Middle frontal gyrus (tissue), 1 donor: ENCODE measurements around the gene ACTC1.
"Not testable (repeated sequence)": the region's sequence is repeated elsewhere in the genome, so short reads cannot be mapped to it uniquely, and the experiment has no call there.

Source experiments
- DNase-seq: peaks from one replicate; pipeline ENCODE4 v3.0.0-alpha.2; 2015; ENCODE audit warnings: low spot score; ENCODE audit errors: extremely low spot score

ACTC1 gene

DNA sequence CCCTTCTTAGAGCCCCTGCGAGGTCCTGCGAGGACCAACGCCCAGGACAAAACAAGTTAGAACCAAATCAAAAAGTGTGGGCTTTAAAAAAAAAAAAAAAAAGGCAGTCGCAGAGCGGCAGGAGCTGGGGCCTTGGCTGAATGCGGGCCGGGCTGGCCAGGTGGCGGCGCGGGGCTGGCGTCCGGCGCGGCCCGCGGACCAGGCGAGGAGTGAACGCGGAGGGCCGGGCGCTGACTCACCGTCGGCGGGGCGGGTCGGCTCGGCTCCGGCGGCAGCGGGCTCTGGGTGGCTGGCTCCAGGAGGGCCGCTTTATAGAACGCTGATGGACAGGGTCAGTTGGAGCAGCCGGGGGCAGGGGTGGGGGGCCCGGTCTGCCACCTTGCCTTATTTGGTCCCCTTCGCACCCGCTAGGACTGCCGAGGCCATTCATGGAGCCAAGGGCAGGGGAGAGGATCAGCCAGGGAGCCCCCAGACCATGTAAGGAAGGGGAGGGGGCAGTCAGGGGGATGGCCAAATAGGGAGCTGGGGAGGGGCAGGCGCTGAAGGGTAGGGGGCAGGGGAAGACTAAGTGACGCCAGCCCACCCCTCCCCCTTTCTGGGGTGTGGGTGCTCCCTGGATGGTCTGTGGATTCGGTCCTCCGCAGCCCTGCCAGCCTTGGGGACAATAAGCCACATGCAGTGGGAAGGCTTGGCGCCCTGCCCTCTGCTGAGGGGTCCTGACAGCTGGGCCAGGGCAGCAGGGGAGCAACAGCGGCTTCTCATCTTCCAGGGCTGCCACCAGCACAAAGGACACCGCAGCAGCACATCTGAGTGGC is at the start of gene ACTC1:
TSS of gene ACTC1 (minus strand) at position 283 of the 815 bp plus-strand sequence. CDS start 741 bp downstream, outside the sequence.
- no peak for DNase-seq

DNA sequence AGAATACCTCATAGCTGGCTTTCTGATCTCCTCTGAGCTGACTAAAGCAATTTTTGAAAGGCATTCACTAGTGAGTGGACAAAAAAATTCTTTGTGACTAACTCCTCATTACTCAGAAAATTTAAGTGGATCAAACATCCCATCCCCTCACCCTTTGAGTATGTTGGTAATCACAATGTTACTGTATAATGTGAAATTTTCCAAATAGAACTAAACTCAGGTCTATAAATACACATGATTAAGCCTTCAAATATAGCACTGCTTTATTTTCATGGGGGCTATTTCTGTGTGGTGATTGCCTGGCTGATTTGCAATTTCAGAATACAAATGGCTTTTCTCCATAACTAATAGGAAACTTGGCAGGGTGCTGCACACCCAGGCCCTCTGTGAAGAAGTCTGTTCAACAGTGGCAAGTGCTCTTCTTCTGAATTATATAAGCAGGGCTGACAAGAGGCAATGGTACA is 45.9 kb upstream of the ACTC1 start:
- DNase-seq, result no peak

DNA sequence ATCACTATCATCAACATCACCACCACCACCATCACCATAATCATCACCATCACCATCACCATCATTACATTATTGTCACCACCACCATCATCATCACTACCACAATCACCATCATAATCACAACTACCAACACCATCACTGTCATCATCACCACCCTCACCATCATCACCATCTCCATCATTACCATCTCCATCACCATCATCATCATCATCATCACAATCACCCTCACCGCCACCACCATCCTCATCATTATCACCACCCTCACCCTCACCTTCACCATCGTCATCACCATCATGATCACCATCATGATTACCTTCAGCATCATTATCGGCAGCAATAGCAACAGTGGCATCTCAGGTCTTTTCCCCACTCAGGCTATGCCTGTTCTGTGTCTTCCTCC is 42.9 kb upstream of the ACTC1 start:
- no peak for DNase-seq

DNA sequence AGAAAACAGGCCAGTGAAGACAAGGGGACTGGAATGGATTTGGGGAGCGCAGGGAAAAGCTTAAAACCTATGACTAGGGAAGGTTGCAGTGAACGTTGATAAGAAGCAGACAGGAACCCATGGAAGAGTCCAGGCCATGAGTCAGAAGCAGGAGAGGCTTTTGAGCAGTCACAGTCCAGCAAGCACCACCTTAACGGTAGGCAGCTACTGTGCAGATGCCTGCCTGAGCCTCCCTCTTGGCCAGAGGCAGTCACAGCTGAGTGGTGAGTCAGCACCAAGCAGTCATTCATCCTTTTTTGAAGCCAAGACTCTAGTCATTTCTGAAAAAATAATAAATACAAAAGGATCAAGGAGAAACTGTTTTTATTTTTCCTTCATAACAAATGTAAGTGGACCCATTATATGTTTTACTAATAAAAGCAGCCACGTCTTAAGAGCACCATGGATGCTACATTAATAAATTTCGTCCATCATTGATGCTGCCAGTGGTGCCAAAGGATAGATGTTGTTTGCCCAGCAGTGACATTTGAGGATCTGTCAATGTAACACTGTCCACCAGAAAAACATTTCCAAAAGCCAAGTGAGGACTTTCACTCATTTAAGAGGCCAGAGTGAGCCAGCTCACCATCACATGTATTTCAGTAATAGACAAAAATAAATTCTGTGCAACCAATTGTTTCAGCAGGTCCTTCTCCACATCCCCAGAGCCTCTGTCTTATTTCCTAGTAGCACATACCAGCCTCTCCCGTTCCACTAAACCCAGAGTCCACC is 42.1 kb upstream of the ACTC1 start:
- no peak for DNase-seq

DNA sequence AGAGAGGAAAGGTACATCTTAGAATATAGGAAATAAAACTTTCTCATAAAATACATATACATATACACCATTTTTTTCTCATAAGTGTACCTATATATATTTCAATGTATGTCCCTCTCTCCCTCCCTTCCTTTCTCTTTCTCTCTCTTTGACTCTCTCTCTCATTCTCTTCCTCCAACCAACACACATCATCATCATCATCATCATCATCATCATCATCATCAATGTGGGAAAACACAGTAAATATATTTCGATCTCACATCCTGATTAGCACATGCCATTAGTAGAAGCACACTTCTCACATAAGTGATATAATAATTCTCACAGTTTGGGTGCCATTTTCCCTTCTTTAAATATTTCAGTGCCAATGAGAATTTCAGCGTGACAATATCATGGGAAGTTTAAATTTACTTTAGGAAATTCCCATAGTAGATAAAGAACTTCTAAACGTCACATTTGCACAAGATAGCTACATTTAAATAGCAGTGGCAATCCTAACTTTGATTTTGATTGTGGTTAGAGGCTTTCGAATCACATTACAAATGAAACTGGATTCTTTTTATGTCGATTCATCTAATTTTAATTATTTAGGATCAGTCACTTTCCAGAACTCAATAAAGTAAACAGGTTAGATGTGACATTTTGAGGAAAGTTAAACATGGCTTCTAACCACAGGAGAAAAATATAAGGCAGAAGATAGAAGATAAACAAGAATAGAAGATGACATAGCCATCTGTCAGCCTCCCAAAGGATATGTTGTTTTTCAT is 33.0 kb upstream of the ACTC1 start:
- DNase-seq, result no peak

DNA sequence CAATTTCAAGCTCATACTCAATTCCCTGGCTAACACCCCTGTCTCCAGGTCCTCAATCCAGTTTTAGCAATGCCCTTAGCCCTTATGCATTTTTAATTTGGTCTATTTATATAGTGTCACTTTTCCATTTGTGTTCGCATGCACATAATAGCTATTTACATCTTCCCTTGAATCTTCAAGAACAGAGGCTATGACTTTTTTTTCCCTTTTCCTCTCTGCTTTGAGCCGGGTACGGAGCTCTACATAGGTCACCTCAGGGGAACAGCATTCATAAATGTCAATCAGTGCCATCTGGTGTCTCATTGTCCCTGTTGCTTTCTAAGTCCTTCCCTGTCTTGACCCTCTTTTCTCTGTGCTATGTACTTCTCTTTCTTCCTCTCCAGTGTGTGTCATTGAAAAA is 26.5 kb upstream of the ACTC1 start:
- no peak for DNase-seq

DNA sequence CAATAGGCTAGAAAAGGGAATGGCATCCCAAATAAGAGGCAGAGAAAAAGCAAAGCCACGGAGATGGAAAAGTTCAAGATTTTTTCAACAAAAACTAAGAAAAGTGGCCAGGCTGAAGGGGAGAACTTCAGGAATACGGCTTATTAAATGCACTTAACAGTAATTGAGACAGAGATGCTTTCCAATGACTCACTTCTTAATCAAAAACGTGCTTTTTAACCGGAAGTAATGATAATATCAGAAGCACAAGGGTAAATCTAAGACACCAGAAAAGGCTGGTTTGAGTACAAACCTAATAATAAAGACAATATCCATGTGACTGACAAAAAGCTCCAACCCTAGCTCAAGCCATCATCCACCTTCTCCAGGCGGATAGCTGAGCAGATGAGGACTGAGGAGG is 24.8 kb upstream of the ACTC1 start:
- DNase-seq, result no peak

DNA sequence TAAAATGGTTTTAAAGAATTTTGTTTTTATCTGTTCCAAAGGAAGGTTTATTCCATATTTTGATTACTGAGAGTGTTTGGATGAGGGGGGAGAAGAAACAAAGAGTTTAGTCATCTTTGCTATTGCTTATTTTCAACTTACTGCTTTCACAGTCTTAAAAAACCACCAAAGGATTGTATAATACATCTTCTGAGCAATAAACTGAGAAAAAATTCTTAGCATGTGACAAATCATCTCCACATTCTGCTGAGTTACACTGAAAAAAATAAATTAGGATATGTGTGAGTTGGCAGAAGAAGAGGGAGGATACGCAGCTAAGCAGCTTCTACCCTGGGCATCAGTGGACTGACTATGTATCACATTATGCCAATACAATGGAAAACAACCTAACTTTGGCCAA is 23.2 kb upstream of the ACTC1 start:
- DNase-seq, result no peak

DNA sequence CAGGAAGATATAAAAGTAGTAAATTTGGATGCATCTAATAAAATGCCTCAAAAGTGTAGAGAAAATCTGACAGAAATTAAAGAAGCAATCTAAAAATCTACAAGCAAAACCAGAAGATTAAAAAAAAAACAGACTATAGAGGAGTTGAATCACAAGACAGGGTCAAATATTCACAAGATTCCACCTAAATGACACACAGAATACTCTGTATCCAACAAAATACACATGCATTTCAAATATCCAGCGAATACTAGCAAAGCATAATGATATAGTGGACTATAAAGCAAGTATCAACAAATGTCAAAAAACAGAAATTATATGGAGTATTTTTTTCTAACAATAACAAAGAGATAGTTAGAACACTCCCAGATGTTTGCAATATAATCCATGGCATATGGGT is 20.5 kb upstream of the ACTC1 start:
- no peak for DNase-seq

DNA sequence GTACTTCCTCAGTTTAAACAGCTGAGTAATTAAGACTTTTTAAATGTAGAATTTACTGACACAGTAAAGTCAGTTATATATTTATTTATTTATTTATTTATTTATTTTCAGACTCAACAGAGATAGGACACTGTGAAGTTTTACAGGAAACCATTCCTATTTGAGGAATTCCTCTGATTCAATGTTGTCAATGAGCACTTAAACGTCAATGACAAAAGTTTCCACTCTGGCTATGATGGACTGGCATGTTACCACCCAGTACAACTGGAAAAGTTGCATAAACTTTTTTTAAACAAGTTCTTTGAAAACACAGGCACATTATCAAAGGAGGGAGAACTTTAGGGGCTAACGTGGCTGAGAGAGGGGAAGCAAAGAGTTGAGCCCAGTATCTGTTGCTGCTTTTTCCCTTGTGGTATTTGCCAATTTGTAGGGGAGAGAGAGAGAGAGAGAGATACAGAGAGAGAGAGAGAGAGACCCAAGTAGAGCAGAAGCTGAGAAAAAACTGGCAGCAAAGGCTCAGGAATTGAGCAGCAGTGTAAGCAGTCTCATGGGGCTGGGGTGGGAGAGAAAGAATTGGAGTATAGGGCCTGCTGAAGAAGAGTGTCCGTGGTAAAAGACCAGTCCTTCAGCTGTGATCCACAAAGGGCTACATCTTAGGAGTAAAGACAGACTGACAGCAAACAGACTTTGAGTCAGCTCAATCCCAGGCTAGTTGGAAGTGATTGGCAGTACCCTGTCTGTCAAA is 18.3 kb upstream of the ACTC1 start:
- DNase-seq, result no peak

DNA sequence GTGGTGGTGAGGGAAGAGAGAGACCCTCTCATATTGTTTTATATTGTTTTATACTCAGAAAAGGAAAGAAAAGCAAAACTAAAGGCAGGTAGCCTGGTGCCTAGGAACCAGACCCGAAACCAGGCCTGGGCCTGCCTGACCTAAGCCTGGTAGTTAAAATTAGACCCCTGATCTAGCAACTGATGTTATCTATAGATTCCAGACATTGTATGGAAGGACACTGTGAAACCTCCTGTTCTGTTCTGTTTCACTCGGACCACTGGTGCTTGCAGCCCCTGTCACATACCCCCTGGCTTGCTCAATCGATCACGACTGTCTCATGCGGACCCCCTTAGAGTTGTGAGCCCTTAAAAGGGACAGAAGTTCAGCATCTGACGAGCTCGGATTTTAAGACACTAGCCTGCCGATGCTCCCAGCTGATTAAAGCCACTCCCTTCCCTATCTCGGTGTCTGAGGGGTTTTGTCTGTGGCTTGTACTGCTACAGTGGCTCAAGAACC is 17.6 kb upstream of the ACTC1 start:
- not testable (repeated sequence) for DNase-seq

DNA sequence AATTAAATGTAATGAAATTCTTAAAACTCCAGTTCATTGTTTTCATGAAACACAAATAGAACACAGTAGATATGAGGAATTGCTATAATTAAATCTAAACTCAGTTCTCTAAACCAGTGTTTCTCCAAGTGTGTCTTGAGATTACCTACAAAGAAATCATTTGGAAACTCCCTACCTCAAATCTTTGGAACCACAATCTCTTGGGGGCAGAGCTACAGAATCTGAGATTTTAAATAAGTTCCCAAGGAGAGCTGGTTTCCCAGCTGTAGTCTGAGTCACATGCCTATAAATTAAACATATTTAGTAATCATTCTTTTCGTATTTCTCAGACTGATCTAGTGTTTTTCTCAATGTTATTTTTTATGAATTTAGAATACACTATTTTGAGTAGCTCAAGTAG is 17.0 kb upstream of the ACTC1 start:
- no peak for DNase-seq

DNA sequence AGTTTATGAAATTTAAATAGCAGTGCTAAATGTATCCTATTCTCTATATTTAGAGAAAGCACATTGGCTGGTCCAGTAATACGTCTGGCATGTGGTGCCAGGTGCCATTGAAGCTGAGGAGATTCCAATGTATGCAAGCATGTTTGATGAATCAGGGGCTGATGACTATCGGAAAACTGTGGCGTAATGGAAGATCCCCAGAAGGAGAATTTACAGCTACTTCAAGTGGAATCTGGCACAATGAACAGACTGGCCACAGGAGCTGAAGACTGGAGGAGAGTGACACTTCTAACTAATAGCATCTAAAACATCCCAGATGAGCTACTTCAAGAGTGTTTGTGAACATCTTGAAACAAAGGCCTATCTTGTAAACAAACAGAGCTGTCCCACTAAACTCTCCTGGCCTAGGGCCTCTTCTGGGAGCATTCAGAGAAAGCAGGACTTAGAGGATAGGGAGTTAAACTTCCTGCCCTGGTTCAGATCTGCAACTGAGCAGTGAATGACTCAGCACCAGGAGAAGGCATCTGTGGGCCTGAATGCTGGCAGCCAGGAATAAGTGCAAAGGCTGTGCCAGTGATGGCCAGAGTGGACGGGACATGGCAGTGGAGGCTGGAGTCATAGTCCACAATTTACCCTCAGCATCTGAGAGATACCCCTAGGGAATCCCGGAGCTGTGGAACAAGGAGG is 15.2 kb upstream of the ACTC1 start:
- no peak for DNase-seq

DNA sequence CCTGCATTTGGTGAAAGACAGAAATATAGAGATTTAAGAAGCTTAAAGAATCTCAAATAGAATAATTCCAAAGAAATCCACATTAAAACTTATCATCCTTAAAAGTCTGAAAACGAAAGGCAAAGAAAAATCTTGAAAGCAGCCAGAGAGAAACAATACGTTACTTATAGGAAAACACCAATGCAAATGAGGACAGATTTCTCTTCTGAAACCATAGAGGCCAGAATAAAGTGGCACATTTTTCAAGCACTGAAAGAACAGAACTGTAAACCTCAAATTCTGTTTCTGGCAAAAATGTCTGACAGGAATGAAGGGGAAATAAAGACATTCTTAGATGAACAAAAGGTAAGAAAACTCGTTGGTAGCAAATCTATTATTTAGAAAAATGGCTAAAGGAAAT is 13.8 kb upstream of the ACTC1 start:
- no peak for DNase-seq

DNA sequence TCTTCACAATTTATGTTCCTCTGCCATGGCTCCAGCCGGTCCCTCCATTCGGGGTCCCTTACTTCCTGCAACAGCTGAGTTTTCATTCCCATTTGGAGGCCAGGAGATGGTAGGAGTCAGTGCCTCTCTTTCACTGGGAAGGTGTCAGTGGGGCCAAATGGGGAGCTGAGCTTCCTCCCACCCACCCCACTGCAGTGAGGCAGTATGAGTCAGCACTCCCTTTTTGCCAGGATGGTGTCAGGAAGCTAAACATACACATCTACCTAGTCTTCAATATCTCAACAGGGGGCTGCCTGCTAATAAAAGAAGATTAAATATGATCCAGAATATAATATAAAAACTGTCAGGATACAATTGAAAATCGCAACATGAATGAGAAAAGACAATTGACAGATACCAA is 12.7 kb upstream of the ACTC1 start:
- no peak for DNase-seq

DNA sequence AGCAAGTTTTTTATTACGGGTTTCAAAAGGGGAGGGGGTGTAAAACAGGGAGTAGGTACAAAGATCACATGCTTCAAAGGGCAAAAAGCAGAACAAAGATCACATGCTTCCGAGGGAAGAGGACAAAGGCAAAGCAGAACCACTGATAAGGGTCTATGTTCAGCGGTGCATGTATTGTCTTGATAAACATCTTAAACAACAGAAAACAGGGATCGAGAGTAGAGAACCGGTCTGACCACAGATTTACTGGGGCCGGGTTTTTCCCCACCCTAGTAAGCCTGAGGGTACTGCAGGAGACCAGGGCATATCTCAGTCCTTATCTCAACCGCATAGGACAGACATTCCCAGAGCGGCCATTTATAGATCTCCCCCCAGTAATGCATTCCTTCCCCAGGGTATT is 11.9 kb upstream of the ACTC1 start:
- DNase-seq, result not testable (repeated sequence)

DNA sequence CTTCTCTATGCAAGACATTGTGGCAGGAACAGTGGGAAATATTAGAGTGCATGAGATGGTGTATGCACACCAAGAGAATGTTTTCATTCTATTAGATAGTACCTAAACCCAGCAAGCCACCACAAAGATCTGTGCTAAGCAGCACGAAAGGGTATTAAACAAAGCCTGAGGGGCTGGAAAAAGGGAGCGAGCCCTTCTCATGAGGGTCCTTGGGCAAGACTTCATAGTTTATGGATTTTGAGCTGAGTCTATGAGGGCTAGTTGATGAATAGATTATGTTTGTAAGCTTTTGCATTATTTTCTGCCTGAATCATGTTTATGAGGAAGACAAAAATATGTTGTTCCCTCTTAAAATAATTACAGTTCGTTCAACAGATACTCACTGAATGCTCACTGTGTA is 9.4 kb upstream of the ACTC1 start:
- DNase-seq, result no peak

DNA sequence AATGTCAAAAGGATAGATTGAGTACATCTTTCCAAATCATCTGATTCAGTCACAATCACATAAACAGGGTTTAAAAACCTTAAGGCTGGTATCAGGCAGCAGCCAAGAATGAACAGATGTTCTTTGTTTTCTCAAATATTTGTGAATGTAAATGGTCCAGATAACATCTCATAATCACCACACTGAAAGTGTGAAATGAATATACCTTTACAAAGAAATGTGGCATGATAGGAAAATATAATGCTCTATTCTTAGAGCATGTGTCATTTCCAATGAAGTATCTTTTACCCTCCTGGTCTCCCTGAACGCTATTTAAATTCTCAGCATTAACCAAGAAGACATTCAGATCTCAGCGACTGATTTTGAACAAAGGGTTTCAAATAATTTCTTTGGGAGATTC is 8.8 kb upstream of the ACTC1 start:
- DNase-seq, result no peak

DNA sequence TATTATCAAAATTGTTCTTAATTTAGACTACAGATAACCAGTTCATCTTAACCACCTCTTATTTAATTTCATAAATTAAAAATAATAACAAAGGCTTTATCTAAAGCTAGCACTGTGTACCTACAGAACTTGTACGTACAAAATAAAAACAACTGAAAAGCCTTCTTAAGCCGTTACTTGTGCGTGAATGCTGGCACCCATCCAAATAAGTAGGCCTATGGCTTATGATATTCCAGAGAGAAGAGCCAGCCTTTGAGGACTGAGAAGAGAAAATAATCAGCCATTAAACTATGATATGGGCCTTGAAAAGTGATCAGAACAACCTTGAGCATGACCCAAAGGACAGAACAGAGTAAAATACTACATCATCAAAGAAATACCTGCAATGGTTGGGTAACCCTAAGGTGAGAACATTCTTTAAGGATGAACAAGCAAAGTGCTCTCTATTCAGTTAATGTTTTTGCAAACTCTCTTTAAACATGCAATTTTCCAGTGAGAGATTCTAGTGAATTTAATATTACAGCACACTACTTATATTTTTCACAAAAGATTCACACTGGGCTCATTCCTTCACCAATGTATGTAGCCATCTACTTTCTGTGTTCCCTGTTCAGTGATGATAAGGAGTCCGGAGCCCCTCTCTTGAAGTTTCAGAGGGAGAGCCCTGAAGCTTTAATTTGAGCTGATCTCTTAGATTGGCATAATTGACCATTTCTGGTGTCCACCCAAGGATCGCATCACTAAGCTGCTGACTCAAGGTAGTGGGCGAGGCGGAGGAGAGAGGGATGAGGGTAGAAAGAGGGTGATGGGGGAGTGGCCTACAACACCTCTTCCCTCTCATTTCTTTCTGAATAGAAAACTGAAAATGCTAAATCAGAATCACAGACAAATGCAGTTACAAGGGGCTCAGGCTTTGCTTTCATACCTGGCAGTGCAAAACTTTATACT is 7.7 kb upstream of the ACTC1 start:
- no peak for DNase-seq
